Loucy (cell line): ENCODE data around the gene PRSS56.
"Not testable (repeated sequence)": the region's sequence is repeated elsewhere in the genome, so short reads cannot be mapped to it uniquely, and the experiment has no call there.

Experiments
- H2AFZ ChIP-seq: fragments of 200-600 bp; sonication (generic); 2 replicates; pipeline ENCODE4 v1.6.0; 2016; ENCODE audit warnings: antibody characterized with exemption, mild to moderate bottlenecking, low read length, moderate library complexity
- H3F3A ChIP-seq: fragments of 200-600 bp; 2 replicates; pipeline ENCODE4 v1.6.0; 2016; ENCODE audit warnings: antibody characterized with exemption, low read depth, mild to moderate bottlenecking
- H3K27me3 ChIP-seq: fragments of 200-600 bp; sonication (generic); 2 replicates; pipeline ENCODE4 v1.6.1; 2014; ENCODE audit warnings: low read length, mild to moderate bottlenecking; ENCODE audit not compliant: insufficient read depth, poor library complexity, severe bottlenecking
- H3K36me3 ChIP-seq: fragments of 200-600 bp; sonication (generic); 2 replicates; pipeline ENCODE4 v1.6.1; 2016; ENCODE audit warnings: low read length; ENCODE audit not compliant: insufficient read depth
- H3K4me1 ChIP-seq: fragments of 200-600 bp; sonication (generic); 2 replicates; pipeline ENCODE4 v1.5.1; 2014; ENCODE audit warnings: low read length, mild to moderate bottlenecking; ENCODE audit not compliant: insufficient read depth, poor library complexity, severe bottlenecking
- H3K4me2 ChIP-seq: fragments of 200-600 bp; sonication (generic); 2 replicates; pipeline ENCODE4 v1.6.0; 2014; ENCODE audit warnings: antibody characterized with exemption, low read length, low read depth, mild to moderate bottlenecking; ENCODE audit not compliant: poor library complexity, severe bottlenecking
- H3K4me3 ChIP-seq: fragments of 200-600 bp; sonication (generic); 2 replicates; pipeline ENCODE4 v1.5.1; 2014; ENCODE audit warnings: low read length, mild to moderate bottlenecking, mixed read lengths; ENCODE audit not compliant: poor library complexity, severe bottlenecking
- H3K79me2 ChIP-seq: fragments of 200-600 bp; sonication (generic); 2 replicates; pipeline ENCODE4 v1.6.1; 2014; ENCODE audit warnings: low read length; ENCODE audit not compliant: insufficient read depth
- H3K9ac ChIP-seq: fragments of 200-600 bp; sonication (generic); 2 replicates; pipeline ENCODE4 v1.6.0; 2014; ENCODE audit warnings: mild to moderate bottlenecking, low read depth, low read length, moderate library complexity; ENCODE audit not compliant: poor library complexity, severe bottlenecking
- H3K9me2 ChIP-seq: fragments of 200-600 bp; sonication (generic); replicated peaks from 2 replicates; pipeline ENCODE4 v1.6.1; 2016; ENCODE audit warnings: low read depth, low read length, mixed read lengths
- H3K9me3 ChIP-seq: fragments of 200-600 bp; sonication (generic); 2 replicates; pipeline ENCODE4 v1.6.1; 2014; ENCODE audit warnings: mild to moderate bottlenecking, antibody characterized with exemption, low read length, low read depth; ENCODE audit not compliant: insufficient read depth
- H4K20me1 ChIP-seq: fragments of 200-600 bp; sonication (generic); 2 replicates; pipeline ENCODE4 v1.6.0; 2014; ENCODE audit warnings: antibody characterized with exemption, low read length, mild to moderate bottlenecking; ENCODE audit not compliant: insufficient read depth, poor library complexity, severe bottlenecking
- EZH2phosphoT487 ChIP-seq: fragments of 200-600 bp; IDR thresholded peaks from 2 replicates; pipeline ENCODE4 v1.6.1; 2018; ENCODE audit warnings: antibody characterized with exemption, mild to moderate bottlenecking, moderate library complexity, borderline replicate concordance
- TF ChIP-seq, protein P1 (sequence below): fragments of 200-600 bp; sonication (generic); conservative IDR thresholded peaks from 2 replicates; pipeline ENCODE4 v1.5.1; 2014; ENCODE audit warnings: mild to moderate bottlenecking, antibody characterized with exemption, low read length

The PRSS56 gene

DNA sequence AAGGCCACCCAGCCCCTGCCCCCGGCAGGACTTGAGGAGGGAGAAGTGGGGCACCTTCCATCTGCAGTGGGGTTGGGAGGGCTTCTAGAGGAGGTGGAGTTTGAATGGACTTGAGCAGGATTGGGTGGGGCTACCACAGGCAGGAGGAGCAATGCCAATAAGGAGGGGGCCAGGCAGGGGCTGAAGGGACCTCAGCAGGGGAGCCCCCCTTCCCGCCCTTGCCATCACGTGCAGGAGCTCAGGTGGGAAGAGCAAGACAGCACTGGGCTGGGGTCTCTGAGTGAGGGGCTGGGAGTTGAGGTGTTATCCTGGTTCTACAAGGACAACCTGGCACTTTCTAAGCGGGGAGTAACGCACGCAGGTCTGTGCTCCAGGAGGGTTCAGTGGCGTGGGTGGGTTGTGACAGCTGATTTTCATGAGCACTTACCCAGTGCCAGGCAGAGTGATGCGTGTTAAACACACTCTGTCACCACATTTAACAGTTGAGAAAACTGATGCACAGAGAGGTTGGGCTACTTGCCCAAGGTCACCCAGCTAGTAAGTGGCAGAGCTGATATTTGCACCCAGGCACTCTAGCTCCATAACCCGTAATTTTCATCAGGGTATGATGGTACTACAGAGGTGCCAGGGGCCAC lies 10.6 kb downstream of the PRSS56 start:
- H3F3A ChIP-seq, result no peaks in the 10 kb centered on the region
- H3K36me3 ChIP-seq, result no peaks in the 10 kb centered on the region
- H3K27me3 ChIP-seq, result no peaks in the 10 kb centered on the region
- H4K20me1 ChIP-seq, result no peaks in the 10 kb centered on the region
- H3K79me2 ChIP-seq, result no peaks in the 10 kb centered on the region
- no peak overlapping the region for H2AFZ ChIP-seq
- no peak for TF ChIP-seq EZH2phosphoT487
- TF ChIP-seq, protein P1, sequence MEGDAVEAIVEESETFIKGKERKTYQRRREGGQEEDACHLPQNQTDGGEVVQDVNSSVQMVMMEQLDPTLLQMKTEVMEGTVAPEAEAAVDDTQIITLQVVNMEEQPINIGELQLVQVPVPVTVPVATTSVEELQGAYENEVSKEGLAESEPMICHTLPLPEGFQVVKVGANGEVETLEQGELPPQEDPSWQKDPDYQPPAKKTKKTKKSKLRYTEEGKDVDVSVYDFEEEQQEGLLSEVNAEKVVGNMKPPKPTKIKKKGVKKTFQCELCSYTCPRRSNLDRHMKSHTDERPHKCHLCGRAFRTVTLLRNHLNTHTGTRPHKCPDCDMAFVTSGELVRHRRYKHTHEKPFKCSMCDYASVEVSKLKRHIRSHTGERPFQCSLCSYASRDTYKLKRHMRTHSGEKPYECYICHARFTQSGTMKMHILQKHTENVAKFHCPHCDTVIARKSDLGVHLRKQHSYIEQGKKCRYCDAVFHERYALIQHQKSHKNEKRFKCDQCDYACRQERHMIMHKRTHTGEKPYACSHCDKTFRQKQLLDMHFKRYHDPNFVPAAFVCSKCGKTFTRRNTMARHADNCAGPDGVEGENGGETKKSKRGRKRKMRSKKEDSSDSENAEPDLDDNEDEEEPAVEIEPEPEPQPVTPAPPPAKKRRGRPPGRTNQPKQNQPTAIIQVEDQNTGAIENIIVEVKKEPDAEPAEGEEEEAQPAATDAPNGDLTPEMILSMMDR, result no peak
- H3K9me2 ChIP-seq, result no peaks in the 10 kb centered on the region
- H3K9me3 ChIP-seq, result no peaks in the 10 kb centered on the region
- peaks cover 7% of the 10 kb centered on the region for H3K4me1 ChIP-seq
- H3K9ac ChIP-seq, result no peak overlapping the region
- H3K4me2 ChIP-seq, result no peak overlapping the region
- H3K4me3 ChIP-seq, result no peak overlapping the region

DNA sequence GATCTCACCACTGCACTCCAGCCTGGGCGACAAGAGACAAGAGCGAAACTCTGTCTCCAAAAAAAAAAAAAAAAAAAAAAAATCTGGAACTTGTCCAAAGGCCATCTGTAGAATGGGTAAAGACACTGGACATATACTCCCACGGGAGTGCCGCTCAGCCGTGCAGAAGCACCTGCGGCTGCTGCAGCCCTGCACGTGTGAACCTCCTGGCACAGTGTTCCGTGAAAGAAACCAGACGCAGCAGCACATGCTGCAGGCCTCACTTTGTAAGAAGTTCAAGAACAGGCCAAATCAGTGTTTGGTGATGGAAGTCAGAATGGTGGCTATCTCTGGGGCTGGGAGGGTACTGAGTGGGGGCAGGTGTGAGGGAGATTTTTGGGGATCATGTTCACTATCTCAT lies 12.2 kb downstream of the PRSS56 start:
- Histone ChIP-seq H3K4me2 (no peak overlapping the region), H4K20me1 (no peaks in the 10 kb centered on the region), H3K36me3 (no peaks in the 10 kb centered on the region), H3K27me3 (no peaks in the 10 kb centered on the region), H3K9ac (no peak overlapping the region), H2AFZ (no peak overlapping the region), H3K9me3 (no peaks in the 10 kb centered on the region), H3K4me1 (peaks cover 7% of the 10 kb centered on the region), H3F3A (no peaks in the 10 kb centered on the region), H3K9me2 (no peaks in the 10 kb centered on the region), H3K79me2 (no peaks in the 10 kb centered on the region), H3K4me3 (no peak overlapping the region)
- TF ChIP-seq, protein P1, result no peak
- no peak for TF ChIP-seq EZH2phosphoT487

DNA sequence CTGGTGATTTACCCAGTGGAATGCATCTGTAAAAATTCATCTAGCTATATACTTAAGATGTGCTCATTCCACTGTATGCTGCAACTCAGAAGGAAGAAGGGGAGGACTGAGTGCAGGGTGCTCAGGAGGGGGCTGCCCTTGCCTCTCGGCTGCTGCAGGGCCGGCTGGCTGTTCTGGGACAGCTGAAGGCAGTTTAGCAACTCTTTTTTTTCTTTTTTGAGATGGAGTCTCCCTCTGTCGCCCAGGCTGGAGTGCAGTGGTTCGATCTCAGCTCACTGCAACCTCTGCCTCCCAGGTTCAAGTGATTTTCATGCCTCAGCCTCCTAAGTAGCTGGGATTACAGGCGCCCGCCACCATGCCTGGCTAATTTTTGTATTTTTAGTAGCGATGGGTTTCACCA lies 12.6 kb downstream of the PRSS56 start:
- not testable (repeated sequence) for H3K4me2 ChIP-seq, H3K4me1 ChIP-seq

DNA sequence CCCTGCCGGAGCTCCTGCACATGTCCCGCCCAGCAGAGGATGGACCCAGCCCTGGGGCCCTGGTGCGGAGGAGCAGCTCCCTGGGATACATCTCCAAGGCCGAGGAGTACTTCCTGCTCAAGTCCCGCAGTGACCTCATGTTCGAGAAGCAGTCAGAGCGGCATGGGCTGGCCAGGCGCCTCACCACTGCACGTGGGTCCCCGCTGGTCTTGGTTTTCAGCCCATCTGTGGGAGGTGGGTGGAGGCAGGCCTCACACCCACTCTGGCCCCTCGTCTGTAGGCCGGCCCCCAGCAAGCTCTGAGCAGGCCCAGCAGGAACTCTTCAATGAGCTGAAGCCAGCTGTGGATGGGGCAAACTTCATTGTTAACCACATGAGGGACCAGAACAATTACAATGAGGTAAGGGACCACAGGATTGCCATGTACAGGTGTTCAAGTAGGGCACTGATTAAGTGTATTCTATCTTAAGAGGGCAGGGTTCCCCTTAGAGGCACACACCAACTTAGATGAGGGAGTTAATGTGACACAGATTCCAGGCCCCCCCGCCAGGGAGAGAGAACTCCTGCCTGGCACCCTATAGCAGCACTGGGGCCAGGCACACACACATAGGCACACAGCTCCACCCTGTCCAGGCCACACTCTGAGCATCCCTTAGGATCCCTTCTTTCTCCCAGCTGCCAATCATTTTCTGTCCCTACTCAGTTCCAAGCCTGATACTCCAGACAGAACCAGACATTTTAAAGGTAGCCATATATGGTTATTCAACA lies 13.9 kb downstream of the PRSS56 start:
- H3K79me2 ChIP-seq, result no peaks in the 10 kb centered on the region
- no peaks in the 10 kb centered on the region for H3F3A ChIP-seq
- H3K9ac ChIP-seq, result no peak overlapping the region
- H3K4me3 ChIP-seq, result no peak overlapping the region
- no peaks in the 10 kb centered on the region for H3K36me3 ChIP-seq
- H3K4me2 ChIP-seq, result no peak overlapping the region
- H3K4me1 ChIP-seq, result no peaks in the 10 kb centered on the region
- no peaks in the 10 kb centered on the region for H3K9me2 ChIP-seq
- no peaks in the 10 kb centered on the region for H4K20me1 ChIP-seq
- no peaks in the 10 kb centered on the region for H3K9me3 ChIP-seq
- H2AFZ ChIP-seq, result no peak overlapping the region
- H3K27me3 ChIP-seq, result no peaks in the 10 kb centered on the region
- TF ChIP-seq, protein P1, result no peak
- TF ChIP-seq EZH2phosphoT487, result no peak

More for the DNA sequence above, 12.6 kb downstream of the PRSS56 start:
- not testable (repeated sequence) for H4K20me1 ChIP-seq, H3K4me3 ChIP-seq, H3K9ac ChIP-seq, H2AFZ ChIP-seq, H3K27me3 ChIP-seq, H3K9me3 ChIP-seq, H3K79me2 ChIP-seq, H3F3A ChIP-seq, H3K9me2 ChIP-seq, H3K36me3 ChIP-seq
